CD8-positive, alpha-beta memory T cell (primary cell): ENCODE data around the gene CPAMD8. TPM values are rescaled to one million over a fixed set of nuclear protein-coding genes. Genes with fewer than 3 reads are reported as not detected.
"Not testable (repeated sequence)": the region's sequence is repeated elsewhere in the genome, so short reads cannot be mapped to it uniquely, and the experiment has no call there.

Experiments used
- CTCF ChIA-PET: fragments of 350-600 bp; sonication (Branson Sonifier 250); formaldehyde crosslinking; loops from one replicate; lab custom pipeline; 2021; ENCODE audit warnings: antibody characterized with exemption; lab: Charles Lee
- POLR2A ChIA-PET: fragments of 350-600 bp; sonication (Branson Sonifier 250); formaldehyde crosslinking; loops from one replicate; lab custom pipeline; 2021; ENCODE audit warnings: antibody characterized with exemption; lab: Charles Lee
- DNase-seq, 5 donors: peaks; one replicate each; pipeline versions ENCODE4 v3.0.0 to v3.0.0-alpha.2; 2020 to 2022; ENCODE audit warnings: mixed read lengths in 1 of 5
- H3K27ac ChIP-seq: one replicate; pipeline ENCODE4 v1.7.0; 2013; ENCODE audit warnings: low read depth, mild to moderate bottlenecking, low read length, moderate library complexity
- H3K27me3 ChIP-seq: 2 replicates; pipeline ENCODE4 v1.7.0; 2013; ENCODE audit warnings: low read length, mild to moderate bottlenecking; ENCODE audit not compliant: insufficient read depth, poor library complexity, severe bottlenecking
- H3K36me3 ChIP-seq: 2 replicates; pipeline ENCODE4 v1.7.0; 2013; ENCODE audit warnings: mild to moderate bottlenecking, low read length, moderate library complexity; ENCODE audit not compliant: insufficient read depth
- H3K4me1 ChIP-seq: 2 replicates; pipeline ENCODE4 v1.7.0; 2013; ENCODE audit warnings: mild to moderate bottlenecking, low read length, moderate library complexity; ENCODE audit not compliant: insufficient read depth
- H3K4me3 ChIP-seq: 2 replicates; pipeline ENCODE4 v1.7.0; 2013; ENCODE audit warnings: mild to moderate bottlenecking, low read length
- H3K9me3 ChIP-seq: 2 replicates; pipeline ENCODE4 v1.7.0; 2013; ENCODE audit warnings: mild to moderate bottlenecking, low read length
- H3K27ac Mint-ChIP-seq, 8 donors: one replicate each; pipeline ENCODE4 v1.8.0; 2020 to 2021; ENCODE audit warnings: mixed read lengths in 8 of 8, mild to moderate bottlenecking in 6 of 8, inconsistent platforms in 3 of 8, moderate library complexity in 3 of 8
- H3K27me3 Mint-ChIP-seq, 2 donors: one replicate each; pipeline ENCODE4 v1.8.0; 2020 to 2021; ENCODE audit warnings: mixed read lengths in 2 of 2, mild to moderate bottlenecking in 1 of 2, moderate library complexity in 1 of 2
- H3K36me3 Mint-ChIP-seq, 3 donors: one replicate each; pipeline ENCODE4 v1.8.0; 2020 to 2021; ENCODE audit warnings: mixed read lengths in 3 of 3, inconsistent platforms in 1 of 3, mild to moderate bottlenecking in 1 of 3
- H3K4me1 Mint-ChIP-seq, 3 donors: one replicate each; pipeline ENCODE4 v1.8.0; 2020 to 2021; ENCODE audit warnings: mixed read lengths in 3 of 3, inconsistent platforms in 1 of 3, mild to moderate bottlenecking in 1 of 3
- H3K4me3 Mint-ChIP-seq, 7 donors: one replicate each; pipeline ENCODE4 v1.8.0; 2020 to 2021; ENCODE audit warnings: mixed read lengths in 7 of 7, mild to moderate bottlenecking in 6 of 7, moderate library complexity in 4 of 7, inconsistent platforms in 2 of 7
- H3K9me3 Mint-ChIP-seq, 5 donors: one replicate each; pipeline ENCODE4 v1.8.0; 2020 to 2022; ENCODE audit warnings: mixed read lengths in 5 of 5, mild to moderate bottlenecking in 3 of 5, moderate library complexity in 2 of 5, inconsistent platforms in 1 of 5
- polyA plus RNA-seq: library from polyadenylated mRNA; unstranded; fragments of 300-500 nt; fragmentation: Illumina TruSeq; gene quantifications from one replicate; pipeline ENCODE4 v1.2.3, GENCODE V29; 2021
- total RNA-seq, 2 experiments: library from RNA; stranded (reverse); gene quantifications; one replicate each; pipeline ENCODE4 v1.2.3, GENCODE V29; 2021

CPAMD8 gene
- total and polyA plus RNA-seq, 3 experiments from 2014 or later = 0.07 to 0.74 (median 0.18) TPM

DNA sequence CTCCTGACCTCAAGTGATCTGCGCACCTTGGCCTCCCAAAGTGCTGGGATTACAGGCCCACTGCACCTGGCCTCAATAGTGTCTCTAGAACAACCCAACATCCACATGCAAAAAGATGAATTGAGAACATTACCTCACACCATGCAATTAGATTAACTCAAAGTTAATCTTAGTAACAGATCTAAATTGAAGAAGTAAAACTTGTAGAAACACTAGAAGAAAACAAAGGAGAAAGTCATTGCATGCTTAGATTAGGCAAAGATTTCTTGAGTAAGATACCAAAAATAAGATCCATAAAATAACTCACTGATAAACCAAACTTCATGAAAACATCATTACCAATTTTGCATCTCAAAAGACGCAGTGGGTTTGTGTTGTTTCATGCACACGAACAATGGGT lies 2.8 kb downstream of the CPAMD8 start:
- Mint-ChIP-seq H3K9me3 (peaks cover 14 to 30% (median 24%) of the 10 kb centered on the region in 5 donors), H3K4me1 (peaks cover 7 to 10% (median 8%) of the 10 kb centered on the region in 3 donors), H3K27me3 (peaks cover 42 to 46% of the 10 kb centered on the region in 2 donors), H3K36me3 (peaks cover 2 to 15% (median 3%) of the 10 kb centered on the region in 3 donors), H3K27ac (no peak overlapping the region), H3K4me3 (no peak overlapping the region)
- H3K27ac ChIP-seq = no peak overlapping the region
- no peaks in the 10 kb centered on the region for H3K4me1 ChIP-seq
- DNase-seq = no peak
- H3K36me3 ChIP-seq = no peaks in the 10 kb centered on the region
- H3K4me3 ChIP-seq = no peak overlapping the region
- CTCF ChIA-PET = no interaction called here
- no peaks in the 10 kb centered on the region for H3K9me3 ChIP-seq
- POLR2A ChIA-PET = no interaction called here
- H3K27me3 ChIP-seq = peaks cover 6% of the 10 kb centered on the region

GRCh38 chr19:17022738-17023137 lies 3.9 kb downstream of the CPAMD8 start:
- ChIA-PET CTCF (no interaction called here), POLR2A (no interaction called here)
- DNase-seq = no peak
- no peaks in the 10 kb centered on the region for H3K4me1 ChIP-seq
- H3K36me3 ChIP-seq = no peaks in the 10 kb centered on the region
- peaks cover 6% of the 10 kb centered on the region for H3K27me3 ChIP-seq
- no peak overlapping the region for H3K27ac Mint-ChIP-seq
- H3K4me3 ChIP-seq = no peak overlapping the region
- H3K27me3 Mint-ChIP-seq = peaks cover 34 to 36% of the 10 kb centered on the region in 2 donors
- H3K9me3 Mint-ChIP-seq = peaks cover 14 to 30% (median 24%) of the 10 kb centered on the region in 5 donors
- no peaks in the 10 kb centered on the region for H3K9me3 ChIP-seq
- no peak overlapping the region for H3K27ac ChIP-seq
- H3K4me3 Mint-ChIP-seq = no peak overlapping the region
- H3K4me1 Mint-ChIP-seq = peaks cover 6 to 7% (median 7%) of the 10 kb centered on the region in 3 donors
- peaks cover 2 to 15% (median 3%) of the 10 kb centered on the region in 3 donors for H3K36me3 Mint-ChIP-seq

DNA sequence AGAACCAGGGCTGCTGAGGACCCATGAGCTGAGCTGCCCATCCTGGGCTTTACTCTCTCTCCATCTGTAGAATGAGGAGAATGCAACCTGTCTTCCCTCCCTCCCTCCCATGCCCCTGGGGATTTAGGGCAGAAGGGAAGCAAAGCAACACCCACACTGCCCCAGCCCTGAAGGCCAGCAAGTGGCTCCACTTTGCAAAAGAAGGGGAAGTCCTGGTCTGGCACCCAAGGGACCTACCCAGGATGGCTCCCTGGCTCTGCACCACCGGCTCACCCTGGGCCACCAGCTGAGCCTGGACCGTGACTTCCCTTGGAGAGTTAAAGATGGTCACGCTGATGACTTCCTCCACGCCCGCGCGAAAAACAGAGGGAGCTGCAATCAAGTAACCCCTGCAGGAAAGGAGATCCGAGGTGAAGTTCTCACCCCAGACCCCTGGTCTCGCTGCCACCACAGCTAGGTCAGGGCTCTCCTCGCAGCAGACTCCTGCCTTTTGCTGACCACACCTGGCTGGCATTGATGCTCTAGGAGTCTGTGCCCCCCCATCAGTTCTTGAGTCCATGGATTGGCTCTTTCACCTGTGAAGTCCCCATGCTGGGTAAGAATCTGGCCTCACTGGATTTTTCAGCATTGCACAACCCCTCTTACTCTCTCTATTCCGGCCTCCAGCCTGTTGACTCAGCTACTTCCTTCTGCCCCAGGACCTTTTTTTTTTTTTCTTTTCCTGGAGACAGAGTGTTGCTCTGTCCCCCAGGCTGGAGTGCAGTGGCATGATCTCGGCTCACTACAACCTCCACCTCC lies 4.6 kb downstream of the CPAMD8 start:
- Mint-ChIP-seq H3K9me3 (peaks cover 14 to 30% (median 24%) of the 10 kb centered on the region in 5 donors), H3K27ac (no peak overlapping the region), H3K27me3 (peaks cover 29 to 31% of the 10 kb centered on the region in 2 donors), H3K4me1 (peaks cover 6 to 7% (median 7%) of the 10 kb centered on the region in 3 donors), H3K4me3 (no peak overlapping the region), H3K36me3 (peaks cover 2 to 15% (median 3%) of the 10 kb centered on the region in 3 donors)
- H3K4me3 ChIP-seq = no peak overlapping the region
- no peaks in the 10 kb centered on the region for H3K9me3 ChIP-seq
- no peaks in the 10 kb centered on the region for H3K27me3 ChIP-seq
- no peaks in the 10 kb centered on the region for H3K4me1 ChIP-seq
- ChIA-PET CTCF (no interaction called here), POLR2A (no interaction called here)
- DNase-seq = no peak
- no peak overlapping the region for H3K27ac ChIP-seq
- no peaks in the 10 kb centered on the region for H3K36me3 ChIP-seq

GRCh38 chr19:17021328-17021727 lies 5.3 kb downstream of the CPAMD8 start:
- Mint-ChIP-seq H3K4me3 (no peak overlapping the region), H3K36me3 (peaks cover 2 to 15% (median 3%) of the 10 kb centered on the region in 3 donors), H3K9me3 (peaks cover 14 to 30% (median 24%) of the 10 kb centered on the region in 5 donors), H3K27ac (no peak overlapping the region), H3K4me1 (peaks cover 6 to 7% (median 7%) of the 10 kb centered on the region in 3 donors), H3K27me3 (peaks cover 29 to 31% of the 10 kb centered on the region in 2 donors)
- Histone ChIP-seq H3K4me3 (no peak overlapping the region), H3K4me1 (no peaks in the 10 kb centered on the region), H3K9me3 (no peaks in the 10 kb centered on the region), H3K27me3 (no peaks in the 10 kb centered on the region), H3K36me3 (no peaks in the 10 kb centered on the region), H3K27ac (no peak overlapping the region)
- DNase-seq = no peak
- ChIA-PET POLR2A (no interaction called here), CTCF (interaction anchor here (0.5 kb wide), 1 partner anchor 233 kb away, joined by 3 read pairs; no protein-coding TSS in a partner anchor)

DNA sequence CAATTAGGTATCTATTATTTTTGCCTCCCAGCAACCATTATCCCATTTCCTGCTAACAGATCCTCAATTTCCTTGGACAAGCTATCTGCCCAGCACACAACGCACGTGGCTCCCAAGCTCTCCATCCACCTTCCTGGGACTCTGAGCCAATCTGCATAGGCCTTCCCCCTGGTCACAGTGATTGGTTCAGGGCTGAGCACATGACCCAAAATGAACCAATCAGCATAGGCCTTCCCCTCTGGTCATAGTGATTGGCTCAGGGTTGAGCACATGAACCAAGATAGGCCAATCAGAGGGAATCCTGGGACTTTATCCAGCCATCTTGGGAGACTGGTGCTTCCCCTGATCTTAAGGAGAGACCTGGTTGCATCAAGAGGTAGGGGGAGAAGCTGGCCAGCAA lies 5.8 kb downstream of the CPAMD8 start:
- H3K4me1 ChIP-seq = no peaks in the 10 kb centered on the region
- no peak overlapping the region for H3K4me3 ChIP-seq
- no peaks in the 10 kb centered on the region for H3K36me3 ChIP-seq
- no peak overlapping the region for H3K4me3 Mint-ChIP-seq
- no peak for DNase-seq
- no peaks in the 10 kb centered on the region for H3K9me3 ChIP-seq
- peaks cover 14 to 26% (median 24%) of the 10 kb centered on the region in 5 donors for H3K9me3 Mint-ChIP-seq
- peaks cover 25 to 26% of the 10 kb centered on the region in 2 donors for H3K27me3 Mint-ChIP-seq
- peaks cover 2 to 3% (median 2%) of the 10 kb centered on the region in 3 donors for H3K4me1 Mint-ChIP-seq
- H3K27me3 ChIP-seq = no peaks in the 10 kb centered on the region
- CTCF ChIA-PET = interaction anchor here (0.5 kb wide), 1 partner anchor 232 kb away, joined by 3 read pairs; no protein-coding TSS in a partner anchor
- no peak overlapping the region for H3K27ac ChIP-seq
- peaks cover 2 to 15% (median 3%) of the 10 kb centered on the region in 3 donors for H3K36me3 Mint-ChIP-seq
- H3K27ac Mint-ChIP-seq = no peak overlapping the region
- POLR2A ChIA-PET = no interaction called here

DNA sequence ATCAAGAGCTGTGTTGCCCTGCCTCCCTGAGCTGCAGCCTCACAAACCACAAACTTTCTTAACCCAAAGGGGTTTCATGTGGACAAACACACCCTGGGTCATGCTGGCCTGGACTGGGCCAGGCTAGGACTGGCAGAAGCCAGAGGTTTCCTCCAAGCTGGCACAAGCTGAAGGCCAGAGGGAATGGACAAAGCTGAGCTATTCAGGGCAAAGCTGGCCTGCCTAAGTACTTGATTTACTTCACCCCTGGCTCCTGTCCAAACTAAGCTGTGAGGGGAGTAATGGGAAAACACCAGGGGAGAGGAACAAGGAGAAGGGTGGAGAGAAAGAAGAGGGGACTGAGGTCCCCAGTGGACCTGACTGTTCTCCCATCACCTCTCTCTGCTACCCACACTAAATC lies 6.2 kb downstream of the CPAMD8 start:
- CTCF ChIA-PET = no interaction called here

DNA sequence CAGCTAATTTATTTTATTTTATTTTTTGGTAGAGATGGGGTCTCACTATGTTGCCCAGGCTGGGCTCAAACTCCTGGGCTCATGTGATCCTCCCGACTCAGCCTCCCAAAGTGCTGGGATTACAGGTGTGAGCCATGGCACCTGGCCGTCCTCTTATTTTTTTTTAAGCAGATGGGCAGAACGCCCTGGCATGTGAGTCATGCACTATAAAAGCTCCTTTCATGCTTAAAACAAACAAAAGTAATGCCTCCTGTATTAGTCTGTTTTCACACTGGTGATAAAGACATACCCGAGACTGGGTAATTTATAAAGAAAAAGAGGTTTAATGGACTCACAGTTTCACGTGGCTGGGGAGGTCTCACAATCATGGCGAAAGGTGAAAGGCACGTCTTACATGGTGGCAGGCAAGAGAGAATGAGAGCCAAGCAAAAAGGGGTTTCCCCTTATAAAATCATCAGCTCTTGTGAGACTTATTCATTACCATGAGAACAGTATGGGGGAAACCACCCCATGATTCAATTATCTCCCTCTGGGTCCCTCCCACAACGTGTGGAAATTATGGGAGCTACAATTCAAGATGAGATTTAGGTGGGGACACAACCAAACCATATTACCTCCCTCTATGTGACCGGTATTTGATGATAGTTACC lies 12.3 kb downstream of the CPAMD8 start:
- POLR2A ChIA-PET, H3K36me3 ChIP-seq, H3K4me1 Mint-ChIP-seq, H3K4me1 ChIP-seq, DNase-seq, H3K27ac ChIP-seq, H3K9me3 Mint-ChIP-seq, H3K4me3 Mint-ChIP-seq, H3K27ac Mint-ChIP-seq, H3K27me3 ChIP-seq, H3K36me3 Mint-ChIP-seq, CTCF ChIA-PET, H3K9me3 ChIP-seq, H3K4me3 ChIP-seq: not testable (repeated sequence)
- H3K27me3 Mint-ChIP-seq = peaks cover 12 to 14% of the 10 kb centered on the region in 2 donors

More for the DNA sequence above, 6.2 kb downstream of the CPAMD8 start:
- Histone ChIP-seq H3K4me1 (no peaks in the 10 kb centered on the region), H3K27me3 (no peaks in the 10 kb centered on the region), H3K4me3 (no peak overlapping the region), H3K27ac (no peak overlapping the region), H3K9me3 (no peaks in the 10 kb centered on the region), H3K36me3 (no peaks in the 10 kb centered on the region)
- Mint-ChIP-seq H3K4me1 (no peaks in the 10 kb centered on the region), H3K4me3 (no peak overlapping the region), H3K36me3 (peaks cover 2 to 15% (median 3%) of the 10 kb centered on the region in 3 donors), H3K27ac (no peak overlapping the region), H3K9me3 (peaks cover 14 to 25% (median 24%) of the 10 kb centered on the region in 5 donors), H3K27me3 (peaks cover 23 to 24% of the 10 kb centered on the region in 2 donors)
- no peak for DNase-seq
- POLR2A ChIA-PET = no interaction called here

DNA sequence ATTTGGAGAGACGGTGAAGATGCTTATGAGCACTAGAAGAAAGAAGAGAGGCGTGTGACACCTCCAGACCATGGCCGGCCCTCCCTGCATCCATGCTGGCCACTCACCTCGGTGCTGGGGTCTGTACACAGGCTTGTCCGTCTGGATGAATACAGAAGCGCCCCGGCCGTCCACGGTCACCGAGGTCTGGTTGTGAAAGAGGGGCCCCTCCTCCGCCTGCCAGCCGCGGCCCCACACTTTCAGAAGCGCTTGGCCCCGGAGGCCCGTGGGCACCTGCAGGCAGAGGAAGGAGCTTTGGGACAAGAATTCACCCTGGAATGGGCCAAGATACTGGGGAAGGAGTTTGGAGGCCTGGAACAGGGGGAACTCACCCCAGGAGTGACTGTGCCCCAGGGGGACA lies 15.1 kb downstream of the CPAMD8 start:
- CTCF ChIA-PET = no interaction called here
- no peak for DNase-seq
- Mint-ChIP-seq H3K27ac (no peak overlapping the region), H3K4me3 (no peak overlapping the region), H3K4me1 (no peaks in the 10 kb centered on the region), H3K27me3 (peaks cover 17 to 18% of the 10 kb centered on the region in 2 donors), H3K9me3 (peaks cover 2 to 8% (median 3%) of the 10 kb centered on the region in 5 donors), H3K36me3 (no peaks in the 10 kb centered on the region)
- POLR2A ChIA-PET = no interaction called here
- Histone ChIP-seq H3K27me3 (no peaks in the 10 kb centered on the region), H3K36me3 (no peaks in the 10 kb centered on the region), H3K9me3 (no peaks in the 10 kb centered on the region), H3K27ac (no peak overlapping the region), H3K4me3 (no peak overlapping the region), H3K4me1 (no peaks in the 10 kb centered on the region)
